WERI-Rb-1 (cell line): ENCODE results near the gene DISP3.

Source experiments
- DNase-seq: peaks from one replicate; pipeline ENCODE4 v3.0.0-alpha.2; 2020
- H3K27ac ChIP-seq: fragments of 250-450 bp; sonication (Bioruptor Pico); 2 replicates; pipeline ENCODE4 v1.5.1; 2020; ENCODE audit warnings: mild to moderate bottlenecking, moderate library complexity
- H3K27me3 ChIP-seq: fragments of 250-450 bp; sonication (Bioruptor Pico); 2 replicates; pipeline ENCODE4 v1.5.1; 2021; ENCODE audit warnings: mild to moderate bottlenecking, low read depth, moderate library complexity; ENCODE audit not compliant: insufficient read depth, severe bottlenecking
- H3K36me3 ChIP-seq: fragments of 250-450 bp; sonication (Bioruptor Pico); 2 replicates; pipeline ENCODE4 v1.5.1; 2020; ENCODE audit warnings: mild to moderate bottlenecking, moderate library complexity
- H3K4me3 ChIP-seq: 2 replicates; pipeline ENCODE4 v1.5.1; 2011; ENCODE audit warnings: low read depth, mild to moderate bottlenecking, control low read depth, low read length
- H3K9me3 ChIP-seq: fragments of 250-450 bp; sonication (Bioruptor Pico); 2 replicates; pipeline ENCODE4 v1.5.1; 2021; ENCODE audit warnings: mild to moderate bottlenecking, moderate library complexity; ENCODE audit not compliant: severe bottlenecking
- CTCF ChIP-seq: IDR thresholded peaks from 2 replicates; pipeline ENCODE4 v1.5.1; 2011; ENCODE audit warnings: low read depth, mild to moderate bottlenecking, control low read depth, inconsistent platforms, low read length

Gene DISP3

GRCh38 chr1:11543796-11544195 is 64.8 kb downstream of the DISP3 start:
- Histone ChIP-seq H3K9me3 (no peaks in the 10 kb centered on the region), H3K27me3 (no peaks in the 10 kb centered on the region), H3K36me3 (no peaks in the 10 kb centered on the region; the same call in 1 of the 2 replicates), H3K4me3 (no peak overlapping the region), H3K27ac (no peak overlapping the region)
- no peak for DNase-seq
- no peak for TF ChIP-seq CTCF

GRCh38 chr1:11546456-11546855 is 67.5 kb downstream of the DISP3 start:
- DNase-seq: no peak
- Histone ChIP-seq H3K4me3 (no peak overlapping the region), H3K9me3 (no peaks in the 10 kb centered on the region), H3K27ac (no peak overlapping the region), H3K36me3 (no peaks in the 10 kb centered on the region; the same call in 1 of the 2 replicates), H3K27me3 (no peaks in the 10 kb centered on the region)
- no peak for TF ChIP-seq CTCF

GRCh38 chr1:11550664-11551283 is 71.8 kb downstream of the DISP3 start:
- Histone ChIP-seq H3K9me3 (no peaks in the 10 kb centered on the region), H3K27ac (no peak overlapping the region), H3K36me3 (no peaks in the 10 kb centered on the region; the same call in 1 of the 2 replicates), H3K27me3 (no peaks in the 10 kb centered on the region), H3K4me3 (no peak overlapping the region)
- TF ChIP-seq CTCF: no peak
- no peak for DNase-seq

- Histone ChIP-seq H3K9me3 (no peaks in the 10 kb centered on the region), H3K36me3 (peaks cover 10% of the 10 kb centered on the region; the same call in 1 of the 2 replicates), H3K27me3 (no peaks in the 10 kb centered on the region), H3K27ac (no peak overlapping the region), H3K4me3 (no peak overlapping the region)
- DNase-seq: no peak
- no peak for TF ChIP-seq CTCF
Observed at GRCh38 chr1:11558276-11558675, 79.3 kb downstream of the DISP3 start.

GRCh38 chr1:11558871-11559590 is 80.1 kb downstream of the DISP3 start:
- no peak for DNase-seq
- peaks cover 10% of the 10 kb centered on the region; the same call in 1 of the 2 replicates for H3K36me3 ChIP-seq
- no peaks in the 10 kb centered on the region for H3K27me3 ChIP-seq
- no peak overlapping the region for H3K4me3 ChIP-seq
- TF ChIP-seq CTCF: no peak
- H3K9me3 ChIP-seq: no peaks in the 10 kb centered on the region
- no peak overlapping the region for H3K27ac ChIP-seq
